GM18520 (cell line): ENCODE data around the gene GARNL3.

ENCODE experiments used
- ATAC-seq: cut with Tn5 transposase; IDR thresholded peaks from one replicate; pipeline ENCODE4 v1.9.1; 2021; ENCODE audit not compliant: unreplicated experiment

GARNL3 gene

GRCh38 chr9:127346584-127346983, 82.0 kb downstream of the GARNL3 start:
- no peak for ATAC-seq

DNA sequence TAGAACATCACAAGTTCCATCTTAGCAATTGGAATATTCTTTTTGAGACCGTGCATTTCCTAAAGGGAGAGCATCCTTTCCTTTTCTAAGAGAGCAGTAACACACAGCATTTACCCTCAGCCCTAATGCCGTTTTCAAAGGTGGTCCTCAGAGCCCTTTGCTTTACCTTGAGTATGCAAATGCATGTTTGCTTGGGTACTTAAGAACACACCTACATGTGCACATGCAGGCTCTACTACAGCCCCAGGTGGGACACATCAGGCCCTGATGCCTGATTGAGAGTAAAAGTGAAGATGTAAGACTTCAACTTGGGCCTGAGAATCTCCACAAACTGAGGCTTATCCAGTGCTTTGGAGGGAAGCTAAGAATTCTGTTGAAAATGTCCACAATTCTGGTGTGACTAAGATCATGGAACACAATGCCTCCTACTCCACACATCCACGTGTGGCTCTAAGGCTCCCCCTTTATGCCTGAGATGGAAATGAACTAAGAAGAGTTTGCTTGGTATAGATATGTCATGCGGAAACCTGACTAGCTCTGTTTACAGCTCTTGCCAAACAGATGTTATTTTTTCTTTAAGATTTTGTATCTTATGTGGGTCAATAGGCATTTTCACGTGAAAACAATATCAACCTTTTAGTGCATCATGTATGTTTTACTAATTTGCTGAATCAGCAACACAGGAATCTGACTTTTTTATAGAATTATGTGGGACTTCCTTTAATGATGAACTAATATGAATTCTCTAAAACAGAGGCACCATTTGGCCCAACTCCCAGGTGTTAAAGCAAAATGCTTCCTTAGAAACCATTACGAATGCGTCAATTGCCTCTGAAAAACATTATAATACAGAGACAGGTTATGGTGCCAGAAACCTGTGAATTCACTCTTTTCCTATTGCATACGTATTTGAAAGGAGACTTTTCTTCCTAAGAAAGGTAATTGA, 83.5 kb downstream of the GARNL3 start:
- no peak for ATAC-seq

- no peak for ATAC-seq
These were observed 85.0 kb downstream of the GARNL3 start for GRCh38 chr9:127349483-127350113.

DNA sequence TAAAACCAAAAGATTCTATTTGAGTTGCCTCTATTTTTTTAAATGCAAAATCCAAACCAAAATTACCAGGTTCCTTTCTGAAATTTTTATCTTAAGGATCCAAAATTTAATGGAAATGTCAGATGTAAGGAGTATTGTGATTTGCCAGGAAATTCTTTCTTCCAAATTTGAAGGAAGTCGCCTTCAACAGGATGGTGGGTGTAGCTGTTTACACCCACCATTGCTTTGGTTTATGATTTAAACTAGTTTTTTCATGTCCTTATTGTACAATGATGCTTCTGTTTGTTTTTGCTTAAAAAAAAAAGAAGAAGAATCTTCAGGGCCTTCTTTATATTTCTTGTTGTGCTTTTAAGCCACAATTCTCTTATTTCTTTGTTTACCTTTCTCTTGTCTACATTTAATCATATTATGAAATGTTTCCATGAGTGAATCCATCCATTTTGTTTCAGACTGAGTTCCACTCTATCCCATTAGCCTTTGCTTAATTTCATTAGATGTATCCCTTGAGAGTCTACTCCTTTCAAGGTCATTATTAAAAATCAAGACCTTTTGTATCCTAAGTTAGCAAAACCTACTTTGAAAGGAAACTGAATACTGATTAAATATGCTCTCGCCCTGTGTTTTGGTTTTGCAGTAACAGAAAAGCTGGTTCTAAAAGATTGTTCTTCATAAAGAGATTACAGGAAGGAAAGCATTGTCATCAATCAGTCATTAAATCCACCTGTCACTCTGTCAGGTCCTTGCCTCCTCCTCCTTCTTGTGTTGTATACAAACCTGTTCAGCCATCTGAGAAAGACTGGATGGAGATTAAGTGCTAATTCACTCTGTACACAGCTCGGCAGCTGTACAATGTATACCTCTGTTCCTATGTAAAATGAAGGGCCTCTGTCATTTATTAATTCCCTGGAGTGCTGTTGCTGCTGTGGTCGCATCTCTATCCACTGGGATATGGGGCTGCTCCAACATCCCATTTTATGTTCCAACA, 86.9 kb downstream of the GARNL3 start:
- no peak for ATAC-seq

DNA sequence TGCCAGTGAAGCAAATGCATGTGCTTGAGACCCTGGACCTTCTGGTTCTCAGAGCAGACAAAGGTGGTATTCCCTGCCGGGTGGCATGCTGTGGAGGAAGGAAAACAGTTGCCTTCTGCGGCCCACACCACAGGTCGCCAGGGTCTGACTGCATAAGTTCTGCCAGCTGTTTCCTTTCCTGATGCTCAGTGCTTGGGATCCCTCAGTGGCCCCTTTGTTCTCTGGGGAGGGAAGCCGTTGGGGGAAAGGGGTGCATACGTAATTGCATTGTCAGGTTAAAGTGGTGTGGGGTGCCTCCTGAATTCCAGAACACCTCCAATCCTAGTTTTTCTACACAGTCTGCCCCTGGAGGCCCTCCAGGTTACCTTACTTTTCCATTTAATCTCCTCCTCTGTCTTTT, 89.3 kb downstream of the GARNL3 start:
- ATAC-seq, result no peak

- no peak for ATAC-seq
These were observed 92.3 kb downstream of the GARNL3 start for GRCh38 chr9:127356906-127357305.

GRCh38 chr9:127358023-127358535, 93.5 kb downstream of the GARNL3 start:
- ATAC-seq, result no peak

- no peak for ATAC-seq
These were observed 94.2 kb downstream of the GARNL3 start for GRCh38 chr9:127358770-127359169.

GRCh38 chr9:127360250-127360649, 95.7 kb downstream of the GARNL3 start:
- ATAC-seq, result no peak

- ATAC-seq, result no peak
These were observed 96.3 kb downstream of the GARNL3 start for GRCh38 chr9:127360829-127361228.

DNA sequence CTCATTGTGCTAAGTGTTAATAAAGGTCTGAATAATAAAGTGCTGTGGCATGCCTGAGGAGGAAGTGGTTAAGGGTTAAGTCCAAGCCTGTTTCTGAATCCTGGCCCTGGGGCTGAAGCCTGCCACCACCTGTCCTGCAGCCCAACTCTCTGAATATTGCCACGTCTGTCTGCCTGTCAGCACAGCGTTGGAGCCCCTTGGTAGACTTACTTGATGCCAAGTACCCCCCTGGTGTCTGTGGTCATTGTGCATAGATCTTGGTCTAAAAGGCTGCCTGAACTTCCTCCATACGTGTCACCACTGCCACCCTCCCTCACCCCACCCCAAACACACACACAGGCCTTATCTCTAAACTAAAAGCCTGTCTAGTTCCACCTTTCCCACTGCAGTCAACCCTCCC, 97.0 kb downstream of the GARNL3 start:
- ATAC-seq, result no peak

- no peak for ATAC-seq
These were observed 98.3 kb downstream of the GARNL3 start for GRCh38 chr9:127362829-127363228.

DNA sequence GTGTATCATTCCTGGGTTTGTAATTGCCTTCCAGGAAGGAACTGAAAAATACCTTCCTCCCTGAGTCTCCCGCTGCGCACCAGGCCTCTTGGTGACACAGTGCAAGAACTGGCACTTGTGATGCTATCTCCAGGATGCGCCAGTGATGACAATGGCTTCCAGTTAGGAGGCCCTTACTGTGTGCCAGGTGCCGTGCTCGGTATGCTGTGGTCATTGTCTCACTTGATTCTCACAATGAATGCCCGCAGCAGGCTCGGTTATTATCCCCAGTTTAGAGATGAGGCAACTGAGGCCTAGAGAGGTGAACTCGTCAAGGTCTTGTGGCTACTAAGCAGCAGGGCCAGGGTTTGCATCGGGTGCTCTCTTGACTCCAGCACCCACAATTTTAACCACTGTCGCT, 100.9 kb downstream of the GARNL3 start:
- no peak for ATAC-seq

DNA sequence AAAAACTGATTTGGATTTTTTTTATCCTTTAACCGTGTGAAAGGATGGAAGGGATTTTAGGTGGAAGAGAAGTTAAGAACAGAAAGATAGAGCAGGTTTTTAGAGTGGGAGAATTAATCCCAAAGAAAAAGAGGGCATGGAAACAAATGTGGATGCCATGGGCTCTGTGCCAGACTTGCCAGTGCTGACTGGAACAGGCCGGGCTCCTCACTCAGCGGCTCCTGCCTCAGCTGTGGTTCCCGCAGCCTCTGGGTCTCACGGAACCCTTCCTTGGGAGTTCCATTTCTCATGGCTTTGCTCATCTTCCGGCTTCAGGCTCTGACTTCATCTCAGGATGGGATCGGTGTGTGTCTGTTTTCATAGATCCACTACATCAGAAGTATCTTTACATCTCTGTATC, 102.0 kb downstream of the GARNL3 start:
- ATAC-seq, result no peak

DNA sequence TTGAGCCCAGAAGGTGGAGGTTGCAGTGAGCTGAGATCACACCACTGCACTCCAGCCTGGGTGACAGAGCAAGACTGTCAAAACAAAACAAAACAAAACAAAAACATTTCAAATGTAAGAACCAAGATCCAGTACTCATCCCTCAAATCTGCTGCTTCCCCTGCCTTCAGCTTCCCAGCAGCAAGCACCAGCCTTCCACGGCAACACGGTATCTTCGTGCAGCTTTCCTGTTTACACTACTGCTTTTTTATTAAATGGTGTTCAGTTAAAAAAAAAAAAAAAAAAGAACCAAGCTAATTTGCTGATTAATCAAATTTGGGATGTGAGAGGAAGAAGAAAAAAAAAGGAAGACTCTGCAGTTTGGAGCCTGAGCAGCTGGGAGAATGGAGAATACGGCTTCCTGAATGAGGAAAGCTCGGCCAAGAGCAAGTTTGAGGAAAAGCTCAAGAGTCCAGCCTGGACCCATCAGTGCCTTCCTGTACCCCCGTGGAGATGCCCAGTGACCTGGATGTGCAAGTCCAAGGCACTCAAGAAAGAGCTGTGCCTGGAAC, 104.4 kb downstream of the GARNL3 start:
- ATAC-seq, result no peak

GRCh38 chr9:127369428-127369827, 104.9 kb downstream of the GARNL3 start:
- no peak for ATAC-seq

DNA sequence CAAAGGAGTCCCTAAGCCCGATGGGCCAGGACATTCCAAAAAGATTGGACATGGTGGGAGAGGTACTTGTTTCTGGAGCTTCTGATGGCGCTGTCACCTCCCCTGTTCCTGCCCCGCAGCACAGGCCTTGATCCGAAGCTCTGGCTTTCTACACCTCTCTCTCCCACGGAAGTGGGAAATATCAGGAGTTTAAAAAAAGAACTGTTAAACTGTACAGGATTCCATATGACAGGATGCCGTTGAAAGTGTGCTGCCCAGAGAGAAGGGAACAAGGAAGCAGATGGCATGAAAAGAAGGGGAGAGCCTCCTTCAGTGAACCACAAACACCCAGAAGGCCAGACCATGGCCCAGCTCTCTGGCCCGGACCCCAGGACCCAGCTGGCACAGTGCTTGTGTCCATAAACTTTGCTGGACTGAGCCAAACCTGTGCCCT, 105.6 kb downstream of the GARNL3 start:
- no peak for ATAC-seq

- ATAC-seq, result no peak
These were observed 106.4 kb downstream of the GARNL3 start for GRCh38 chr9:127370672-127371648.

- no peak for ATAC-seq
These were observed 115.9 kb downstream of the GARNL3 start for GRCh38 chr9:127380479-127380878.
